ENCODE measurements around the gene PRRC2B.

Gene PRRC2B

DNA sequence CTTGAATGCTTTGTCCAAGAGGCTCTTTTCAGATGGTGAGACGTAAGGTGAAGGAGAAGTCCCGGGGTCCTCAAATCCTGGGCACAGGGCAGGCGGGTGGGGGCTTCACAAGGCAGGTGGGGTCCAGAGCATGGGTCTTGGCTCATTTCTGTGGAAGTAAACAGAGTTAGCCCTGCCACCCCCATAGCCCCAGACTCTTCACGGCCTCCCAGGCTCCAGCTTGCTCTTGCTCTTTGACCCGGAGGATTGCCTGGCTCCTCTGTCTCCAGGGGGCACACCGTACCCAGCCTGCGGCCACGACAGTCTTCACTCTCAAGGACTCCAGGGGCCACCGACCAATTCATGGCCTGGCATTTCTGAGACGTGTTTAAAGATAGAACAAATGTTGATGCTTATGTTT is 80.0 kb downstream of the PRRC2B start:
- no peak for DNase-seq

GRCh38 chr9:131474711-131475110 is 80.8 kb downstream of the PRRC2B start:
- no peak for DNase-seq

- DNase-seq: no peak
Measured at GRCh38 chr9:131475111-131475955, 81.4 kb downstream of the PRRC2B start.

- no peak for DNase-seq
Measured at GRCh38 chr9:131475956-131476776, 82.3 kb downstream of the PRRC2B start.

GRCh38 chr9:131476777-131477345 is 83.0 kb downstream of the PRRC2B start:
- no peak for DNase-seq

- DNase-seq: no peak
Measured at GRCh38 chr9:131477367-131477766, 83.5 kb downstream of the PRRC2B start.

DNA sequence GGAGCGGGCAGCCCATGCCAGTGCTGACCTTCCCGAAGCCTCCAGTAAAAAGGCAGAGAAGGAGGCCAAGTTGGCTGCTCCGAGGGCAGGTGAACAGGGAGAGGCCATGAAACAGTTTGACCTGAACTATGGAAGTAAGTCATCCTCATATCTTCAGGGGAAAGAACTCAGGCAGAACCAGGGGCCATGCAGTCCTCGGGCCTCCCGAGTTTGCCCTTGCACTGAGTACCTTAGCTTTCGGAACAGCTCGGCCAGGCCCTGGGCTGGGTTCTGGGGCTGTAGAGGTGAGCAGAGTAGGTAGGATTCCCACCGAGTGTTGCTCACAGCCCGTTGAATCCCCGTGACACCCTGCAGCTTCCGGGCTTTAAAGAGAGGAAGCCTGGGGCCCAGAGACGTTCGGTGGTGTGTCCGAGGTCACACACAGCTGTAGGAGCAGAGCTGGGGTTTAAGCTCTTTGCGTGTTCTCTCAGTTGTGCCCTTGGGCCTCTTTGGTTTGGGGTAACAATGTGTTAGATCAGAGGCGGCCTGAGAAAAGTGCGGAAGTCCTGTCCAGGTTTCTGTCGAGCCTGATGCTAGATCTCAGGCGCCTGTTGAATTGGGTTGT is 84.0 kb downstream of the PRRC2B start:
- no peak for DNase-seq

DNA sequence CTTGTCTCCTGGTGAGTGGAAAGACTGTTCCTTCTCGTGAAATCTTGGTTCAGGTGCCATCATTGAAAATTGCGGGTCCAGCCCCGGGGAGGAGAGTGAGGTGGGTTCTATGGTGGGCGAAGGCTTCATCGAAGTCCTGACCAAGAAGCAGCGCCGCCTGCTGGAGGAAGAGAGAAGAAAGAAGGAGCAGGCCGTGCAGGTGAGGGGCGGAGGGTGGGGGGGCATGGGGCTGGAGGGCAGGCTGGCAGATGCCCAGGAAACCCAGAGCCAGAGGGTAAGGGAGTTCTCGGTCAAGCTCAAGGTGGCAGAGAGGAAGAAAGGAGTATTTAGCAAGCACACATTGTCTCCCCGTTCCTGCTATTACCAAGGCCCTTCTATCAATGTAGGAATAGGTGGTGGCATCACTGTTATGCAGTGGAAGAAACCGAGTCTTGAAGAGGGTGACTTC is 84.6 kb downstream of the PRRC2B start:
- no peak for DNase-seq

GRCh38 chr9:131478911-131479310 is 85.0 kb downstream of the PRRC2B start:
- no peak for DNase-seq

- DNase-seq: no peak
Measured at GRCh38 chr9:131480258-131480657, 86.4 kb downstream of the PRRC2B start.

DNA sequence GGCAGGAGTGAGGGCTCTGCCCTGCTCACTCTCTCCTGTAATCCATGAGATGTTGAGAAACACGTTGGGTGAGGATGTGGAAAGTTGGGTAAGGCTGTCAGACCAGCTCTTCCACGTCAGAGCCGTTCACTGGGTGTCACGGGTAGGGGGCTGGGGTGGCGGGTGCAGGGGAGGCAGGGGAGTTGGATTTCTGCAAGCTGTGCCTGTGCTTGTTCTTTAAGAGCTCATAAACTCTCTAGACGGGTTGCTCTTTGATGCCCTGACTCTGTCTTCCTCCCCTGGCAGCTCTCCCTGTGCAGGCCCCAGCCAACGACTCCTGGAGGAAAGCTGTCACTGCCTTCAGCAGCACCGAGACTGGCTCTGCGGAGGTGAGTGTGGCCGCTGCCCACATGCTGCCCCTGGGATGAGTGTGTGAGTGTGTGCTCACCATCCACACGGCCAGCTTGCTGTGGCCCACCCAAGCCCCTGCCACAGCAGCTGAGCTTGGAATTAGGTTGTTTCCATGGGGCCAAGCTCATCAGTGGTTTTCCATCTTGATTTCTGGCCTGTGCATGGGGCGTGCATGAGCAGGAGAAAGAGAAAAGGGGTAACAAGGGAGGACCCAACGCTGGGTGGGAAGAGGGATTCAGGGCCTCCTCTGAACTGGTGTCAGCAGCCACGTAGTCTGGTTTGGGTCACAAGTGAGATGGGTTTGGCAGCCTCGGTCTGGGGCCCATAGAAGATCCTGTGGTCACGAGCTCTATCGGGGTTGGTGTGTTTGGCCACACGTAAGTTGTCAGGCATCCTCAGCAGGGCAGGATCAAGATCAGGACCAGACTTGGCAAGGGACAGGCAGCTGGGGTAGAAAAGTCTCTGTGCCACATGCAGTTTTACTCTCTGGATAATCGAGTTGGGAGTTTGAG is 87.8 kb downstream of the PRRC2B start:
- DNase-seq: no peak

DNA sequence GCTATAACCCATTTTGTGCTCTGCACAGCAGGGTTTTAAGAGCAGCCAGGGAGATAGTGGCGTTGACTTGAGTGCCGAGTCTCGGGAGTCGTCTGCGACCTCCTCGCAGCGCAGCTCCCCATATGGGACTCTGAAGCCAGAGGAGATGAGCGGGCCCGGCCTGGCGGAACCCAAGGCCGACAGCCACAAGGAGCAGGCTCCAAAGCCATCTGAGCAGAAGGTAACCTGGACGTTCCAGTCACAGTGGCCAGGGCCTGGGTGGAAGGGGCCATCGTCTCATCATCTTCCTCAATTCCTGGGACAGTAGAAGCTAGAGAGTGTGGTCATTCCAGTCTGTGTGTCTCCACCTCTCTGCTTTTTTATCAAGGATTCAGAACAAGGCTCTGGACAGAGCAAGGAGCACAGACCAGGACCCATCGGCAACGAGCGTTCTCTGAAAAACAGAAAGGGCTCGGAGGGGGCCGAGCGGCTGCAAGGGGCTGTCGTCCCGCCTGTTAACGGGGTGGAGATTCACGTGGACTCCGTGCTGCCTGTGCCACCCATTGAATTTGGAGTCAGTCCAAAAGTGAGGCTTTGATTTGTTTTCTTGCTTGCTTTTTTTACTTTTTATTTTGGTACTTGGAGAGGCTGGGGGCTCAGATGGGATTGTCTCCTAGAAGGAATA is 88.6 kb downstream of the PRRC2B start:
- DNase-seq: no peak

DNA sequence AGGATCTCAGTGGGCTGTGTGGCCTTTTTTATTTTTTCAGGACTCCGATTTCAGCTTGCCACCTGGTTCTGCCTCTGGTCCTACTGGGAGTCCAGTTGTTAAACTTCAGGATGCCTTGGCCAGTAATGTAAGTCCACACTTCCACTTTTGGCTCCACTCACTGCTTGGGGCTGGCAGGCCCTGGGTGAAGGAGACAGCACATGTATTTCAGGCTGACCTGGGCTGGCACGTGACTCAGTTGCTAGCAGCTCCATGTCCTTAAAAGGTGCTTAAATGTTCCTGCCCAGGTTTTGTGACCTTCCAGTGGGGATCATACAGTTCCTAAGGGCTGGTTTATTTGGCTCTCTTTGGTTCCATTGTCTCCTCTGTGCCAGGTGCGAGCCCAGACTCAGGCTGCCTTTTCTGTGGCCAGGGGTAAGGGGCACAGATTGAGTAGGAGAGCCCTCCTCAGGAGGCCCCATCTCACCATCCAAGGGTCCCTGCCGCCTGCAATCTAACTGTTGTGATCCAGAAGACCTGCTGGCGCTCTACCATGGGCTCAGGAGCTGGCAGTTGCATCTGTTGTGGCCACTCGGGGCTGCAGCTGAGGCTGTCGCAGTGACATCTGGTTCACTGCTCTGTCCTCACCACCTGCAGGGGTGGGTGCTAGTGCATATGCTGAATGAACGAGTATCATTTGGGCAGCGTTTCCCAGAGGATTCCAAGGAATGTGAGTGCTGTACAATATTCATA is 89.6 kb downstream of the PRRC2B start:
- DNase-seq: no peak

DNA sequence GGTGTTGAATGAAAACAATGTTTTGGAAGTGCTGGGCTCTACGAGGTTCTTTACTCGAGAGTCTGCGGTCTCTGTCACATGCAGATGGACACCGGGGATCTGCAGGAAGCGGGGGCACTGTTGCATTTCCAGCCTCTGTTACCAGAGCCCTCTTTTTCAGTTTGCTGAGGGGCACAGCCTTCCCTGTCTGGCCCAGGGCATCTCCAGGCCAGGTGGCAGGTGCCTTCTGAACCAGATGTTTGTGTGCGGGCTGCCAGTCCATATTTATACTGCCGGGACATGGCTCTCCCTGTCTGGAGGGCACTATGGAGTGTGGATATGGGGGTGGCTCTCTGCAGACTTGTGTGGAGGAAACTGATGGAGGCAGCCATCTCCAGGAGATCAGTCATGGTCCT is 90.2 kb downstream of the PRRC2B start:
- DNase-seq: no peak

- no peak for DNase-seq
Measured at GRCh38 chr9:131484560-131485185, 90.8 kb downstream of the PRRC2B start.

GRCh38 chr9:131485206-131485605 is 91.3 kb downstream of the PRRC2B start:
- DNase-seq: no peak

DNA sequence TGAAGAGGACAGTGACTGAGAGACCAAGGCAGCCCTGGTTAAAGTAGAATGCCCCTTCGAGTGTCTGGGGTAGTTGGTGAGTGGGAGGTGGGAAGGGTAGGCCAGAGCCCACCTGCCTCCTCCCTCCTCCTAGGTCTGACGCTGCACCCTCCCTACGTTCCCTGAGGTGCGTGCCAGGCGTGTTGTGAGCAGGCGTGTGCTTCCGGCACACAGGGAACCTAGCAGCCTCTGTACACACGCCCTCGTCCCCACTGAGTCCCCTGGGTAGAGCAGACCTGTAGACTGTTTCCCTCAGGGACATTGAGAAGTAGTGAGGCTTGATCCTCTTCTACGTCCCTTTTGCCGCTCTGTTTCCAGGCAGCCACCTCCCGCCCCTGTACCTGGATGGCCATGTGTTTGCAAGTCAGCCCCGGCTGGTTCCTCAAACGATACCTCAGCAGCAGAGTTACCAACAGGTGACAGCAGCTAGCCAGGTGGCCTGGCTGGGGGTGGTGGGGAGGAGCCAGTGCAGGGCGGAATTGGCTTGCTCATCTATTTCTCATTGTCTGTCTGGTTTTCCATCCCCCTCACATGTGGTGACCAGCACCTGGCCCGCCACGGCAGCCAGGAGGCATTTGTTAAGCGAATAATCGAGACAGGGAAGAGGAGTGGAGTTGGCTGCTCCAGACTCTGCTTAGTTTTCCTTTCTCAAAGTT is 92.0 kb downstream of the PRRC2B start:
- DNase-seq: no peak

DNA sequence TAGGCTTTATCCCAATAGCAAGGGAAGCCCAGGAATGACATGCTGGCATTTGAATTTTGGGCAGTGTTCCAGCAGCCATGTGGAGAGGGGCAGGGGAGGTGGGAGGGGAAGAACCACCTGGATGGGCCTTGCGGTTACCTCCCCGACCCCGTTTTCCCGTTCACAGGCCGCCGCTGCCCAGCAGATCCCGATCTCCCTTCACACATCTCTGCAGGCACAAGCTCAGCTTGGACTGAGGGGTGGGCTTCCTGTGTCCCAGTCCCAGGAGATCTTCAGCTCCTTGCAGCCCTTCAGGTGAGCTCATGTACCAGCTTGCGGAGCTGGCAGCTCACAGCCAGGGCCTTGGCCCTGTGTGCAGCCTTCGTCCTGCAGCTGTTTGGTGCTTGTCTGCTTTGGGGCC is 93.1 kb downstream of the PRRC2B start:
- no peak for DNase-seq

DNA sequence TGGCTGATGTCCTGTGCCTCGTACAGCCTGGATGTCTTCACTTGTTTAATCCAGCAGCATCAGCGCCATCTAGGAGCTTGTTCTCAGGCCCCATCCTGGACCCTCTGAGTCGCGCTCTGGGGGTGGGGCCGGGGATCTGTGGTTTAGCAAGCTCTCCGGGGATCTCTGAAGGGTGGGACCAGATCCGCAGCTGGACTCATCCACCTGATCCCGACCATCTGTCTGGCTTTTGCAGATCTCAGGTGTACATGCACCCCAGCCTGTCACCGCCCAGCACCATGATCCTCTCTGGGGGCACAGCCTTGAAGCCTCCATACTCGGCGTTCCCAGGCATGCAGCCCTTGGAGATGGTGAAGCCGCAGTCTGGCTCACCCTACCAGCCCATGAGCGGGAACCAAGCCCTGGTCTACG is 93.7 kb downstream of the PRRC2B start:
- no peak for DNase-seq

GRCh38 chr9:131490514-131490913 is 96.6 kb downstream of the PRRC2B start:
- no peak for DNase-seq
